SH-SY5Y (cell line): ENCODE measurements around the gene CCDC136.

Experiments
- GATA2 ChIP-seq: IDR thresholded peaks from 2 replicates; pipeline ENCODE4 v1.6.1; 2011; ENCODE audit warnings: mild to moderate bottlenecking, low read depth, low read length
- GATA3 ChIP-seq: IDR thresholded peaks from 2 replicates; pipeline ENCODE4 v1.6.1; 2011; ENCODE audit warnings: low read depth, mild to moderate bottlenecking, low read length, moderate library complexity

Gene CCDC136

DNA sequence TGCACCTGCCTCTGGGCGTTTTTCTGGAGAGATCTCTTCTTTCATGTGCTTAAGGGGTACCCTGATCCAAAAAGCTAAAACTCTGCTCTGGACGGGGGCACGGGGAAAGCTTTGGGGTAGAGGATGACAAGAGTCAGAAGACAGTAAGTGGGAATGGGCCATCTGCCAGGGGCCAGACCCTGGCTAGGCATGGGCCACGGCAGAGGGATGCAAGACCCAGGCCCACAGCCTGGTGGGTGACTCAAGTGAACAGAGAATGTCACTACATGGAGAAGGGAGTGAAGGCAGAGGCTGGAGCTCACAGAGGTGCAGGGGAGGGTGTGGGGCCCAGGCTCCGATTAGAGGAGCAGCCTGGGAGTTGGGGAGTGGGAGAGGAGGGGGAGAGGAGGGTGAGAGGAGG, 53.7 kb downstream of the CCDC136 start:
- no peak for TF ChIP-seq GATA3
- no peak for TF ChIP-seq GATA2

DNA sequence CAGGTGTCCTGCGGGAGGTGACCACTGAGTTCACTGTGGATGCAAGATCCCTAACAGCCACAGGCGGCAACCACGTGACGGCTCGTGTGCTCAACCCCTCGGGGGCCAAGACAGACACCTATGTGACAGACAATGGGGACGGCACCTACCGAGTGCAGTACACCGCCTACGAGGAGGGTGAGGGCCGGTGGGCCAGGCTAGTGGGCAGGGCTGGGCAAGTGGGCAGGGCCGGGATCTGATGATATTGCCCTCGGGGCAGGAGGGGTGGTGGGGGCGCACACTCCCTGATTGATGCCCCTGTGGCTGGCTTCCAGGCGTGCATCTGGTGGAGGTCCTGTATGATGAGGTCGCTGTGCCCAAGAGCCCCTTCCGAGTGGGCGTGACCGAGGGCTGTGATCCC, 54.2 kb downstream of the CCDC136 start:
- TF ChIP-seq GATA3 = no peak
- no peak for TF ChIP-seq GATA2

DNA sequence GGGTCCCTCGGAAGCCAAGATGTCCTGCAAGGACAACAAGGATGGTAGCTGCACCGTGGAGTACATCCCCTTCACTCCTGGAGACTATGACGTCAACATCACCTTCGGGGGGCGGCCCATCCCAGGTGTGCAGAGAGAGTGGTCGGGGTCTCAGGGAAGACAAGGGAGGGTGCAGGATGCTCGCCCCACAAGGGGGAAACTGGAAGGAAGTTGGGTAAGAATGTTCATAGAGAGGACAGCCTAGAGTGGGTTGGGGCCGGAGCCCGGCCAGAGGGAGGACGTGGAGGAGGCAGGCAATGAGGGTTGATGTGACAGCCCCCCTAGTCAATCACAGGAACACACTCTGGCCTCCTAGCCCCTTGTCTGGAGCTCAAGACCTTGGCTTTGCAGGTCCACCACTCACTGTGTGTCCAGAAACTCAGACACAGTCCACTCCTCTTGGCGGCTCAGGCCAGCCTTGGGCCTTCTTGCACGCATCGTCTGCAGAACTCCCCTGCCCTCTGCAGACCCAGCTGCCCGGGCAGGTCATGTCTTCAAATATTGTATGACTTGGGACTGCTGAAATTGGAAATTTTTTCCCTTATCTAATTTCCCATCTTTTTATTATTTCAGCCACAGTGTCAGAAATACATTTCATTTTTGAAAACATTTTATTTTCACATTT, 55.1 kb downstream of the CCDC136 start:
- no peak for TF ChIP-seq GATA3
- no peak for TF ChIP-seq GATA2

DNA sequence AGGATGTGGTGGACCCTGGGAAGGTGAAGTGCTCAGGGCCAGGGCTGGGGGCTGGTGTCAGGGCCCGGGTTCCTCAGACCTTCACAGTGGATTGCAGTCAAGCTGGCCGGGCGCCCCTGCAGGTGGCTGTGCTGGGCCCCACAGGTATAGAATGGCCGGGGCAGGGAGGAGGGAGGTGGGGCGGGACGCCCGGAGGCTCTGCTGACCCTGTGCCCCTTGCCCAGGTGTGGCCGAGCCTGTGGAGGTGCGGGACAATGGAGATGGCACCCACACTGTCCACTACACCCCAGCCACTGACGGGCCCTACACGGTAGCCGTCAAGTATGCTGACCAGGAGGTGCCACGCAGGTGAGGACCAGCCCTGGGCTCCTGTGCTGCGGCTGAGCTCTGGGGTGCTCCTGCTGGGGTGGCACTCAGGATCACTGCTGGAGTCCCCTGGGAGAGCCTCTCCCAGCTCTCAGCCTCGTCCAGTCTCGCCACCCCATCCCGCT, 56.0 kb downstream of the CCDC136 start:
- TF ChIP-seq GATA3 (no peak), GATA2 (no peak)

DNA sequence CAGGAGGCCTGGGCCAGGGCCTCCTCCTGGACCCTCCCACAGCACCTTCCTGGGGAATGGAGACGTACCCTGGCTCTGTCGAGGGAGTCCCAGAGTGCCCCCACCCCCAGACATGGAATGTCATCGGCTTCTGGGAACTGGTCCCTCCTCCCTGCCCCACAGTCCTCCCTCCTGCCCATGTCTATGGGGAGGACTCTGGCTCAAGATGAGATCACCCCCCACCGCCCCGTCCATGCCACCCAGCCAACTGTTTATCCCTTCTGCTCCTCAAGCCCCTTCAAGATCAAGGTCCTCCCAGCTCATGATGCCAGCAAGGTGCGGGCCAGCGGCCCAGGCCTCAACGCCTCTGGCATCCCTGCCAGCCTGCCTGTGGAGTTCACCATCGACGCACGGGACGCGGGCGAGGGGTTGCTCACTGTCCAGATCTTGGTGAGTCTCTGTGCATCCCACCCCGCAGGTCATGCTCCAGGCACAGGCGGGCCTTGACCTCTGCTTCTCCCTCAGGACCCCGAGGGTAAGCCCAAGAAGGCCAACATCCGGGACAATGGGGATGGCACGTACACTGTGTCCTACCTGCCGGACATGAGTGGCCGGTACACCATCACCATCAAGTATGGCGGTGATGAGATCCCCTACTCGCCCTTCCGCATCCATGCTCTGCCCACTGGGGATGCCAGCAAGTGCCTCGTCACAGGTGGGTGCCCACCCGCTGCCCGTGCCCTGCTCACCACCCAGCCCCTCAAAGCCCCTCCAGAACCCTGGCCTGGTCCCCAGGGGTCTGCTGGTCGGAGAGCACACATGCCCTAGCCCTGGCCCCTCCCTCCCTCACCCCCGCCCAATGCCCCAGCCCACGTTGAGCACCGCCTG, 56.8 kb downstream of the CCDC136 start:
- TF ChIP-seq GATA2 = no peak

DNA sequence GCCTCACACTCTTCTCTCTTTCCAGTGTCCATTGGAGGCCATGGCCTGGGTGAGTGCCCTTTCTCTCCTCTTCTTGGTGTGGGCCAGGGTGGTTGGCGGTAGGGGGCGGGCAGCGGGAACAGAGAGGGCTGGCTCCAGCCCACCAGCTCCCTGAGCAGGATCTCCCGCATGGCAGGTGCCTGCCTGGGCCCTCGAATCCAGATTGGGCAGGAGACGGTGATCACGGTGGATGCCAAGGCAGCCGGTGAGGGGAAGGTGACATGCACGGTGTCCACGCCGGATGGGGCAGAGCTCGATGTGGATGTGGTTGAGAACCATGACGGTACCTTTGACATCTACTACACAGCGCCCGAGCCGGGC, 57.4 kb downstream of the CCDC136 start:
- no peak for TF ChIP-seq GATA3

DNA sequence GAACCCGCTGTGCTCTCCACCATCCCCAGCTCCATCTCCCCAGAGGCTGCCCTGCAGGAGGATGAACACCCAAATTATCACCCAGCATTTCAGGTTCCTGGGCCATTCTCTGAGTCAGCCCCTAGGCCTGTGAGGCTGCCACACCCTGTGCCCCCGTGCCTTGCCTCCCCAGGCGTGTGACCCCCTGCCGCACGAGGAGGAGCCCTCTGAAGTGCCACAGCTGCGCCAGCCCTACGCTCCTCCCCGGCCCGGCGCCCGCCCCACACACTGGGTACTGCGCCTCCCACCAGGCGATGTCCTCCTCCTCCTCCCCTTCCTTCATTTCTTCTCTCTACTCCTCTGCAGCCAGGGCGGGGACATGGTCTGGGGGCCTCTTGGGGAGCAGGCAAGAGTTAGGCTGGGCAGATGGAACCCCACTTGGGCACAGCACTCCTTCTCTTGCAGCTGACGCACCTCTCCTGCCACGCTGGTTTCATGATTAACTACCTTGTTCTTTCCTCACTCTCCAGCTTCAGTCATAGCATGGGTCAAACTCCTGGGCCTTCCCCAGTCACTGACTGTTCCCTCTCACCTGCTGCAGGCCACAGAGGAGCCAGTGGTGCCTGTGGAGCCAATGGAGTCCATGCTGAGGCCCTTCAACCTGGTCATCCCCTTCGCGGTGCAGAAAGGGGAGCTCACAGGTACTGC, 58.2 kb downstream of the CCDC136 start:
- no peak for TF ChIP-seq GATA3
- no peak for TF ChIP-seq GATA2

DNA sequence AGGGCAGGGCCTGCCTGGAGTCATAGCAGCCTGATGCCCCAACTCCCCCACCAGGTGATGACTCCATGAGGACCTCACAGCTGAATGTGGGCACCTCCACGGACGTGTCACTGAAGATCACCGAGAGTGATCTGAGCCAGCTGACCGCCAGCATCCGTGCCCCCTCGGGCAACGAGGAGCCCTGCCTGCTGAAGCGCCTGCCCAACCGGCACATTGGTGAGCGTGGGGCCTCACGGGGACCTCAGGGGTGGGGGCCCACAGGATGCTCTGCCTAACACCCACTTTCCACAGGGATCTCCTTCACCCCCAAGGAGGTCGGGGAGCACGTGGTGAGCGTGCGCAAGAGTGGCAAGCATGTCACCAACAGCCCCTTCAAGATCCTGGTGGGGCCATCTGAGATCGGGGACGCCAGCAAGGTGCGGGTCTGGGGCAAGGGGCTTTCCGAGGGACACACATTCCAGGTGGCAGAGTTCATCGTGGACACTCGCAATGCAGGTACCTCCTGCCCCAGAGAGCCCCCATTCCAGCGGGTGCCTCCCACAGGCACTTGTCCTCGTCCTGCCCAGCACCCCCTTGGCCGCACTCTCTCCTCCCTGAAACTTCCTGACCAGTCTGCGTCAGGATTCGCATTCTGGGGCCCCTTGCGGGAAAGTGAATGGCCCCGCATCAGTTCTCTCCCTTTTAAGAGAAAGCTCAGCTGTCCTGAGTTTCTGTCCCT, 60.9 kb downstream of the CCDC136 start:
- TF ChIP-seq GATA2 (no peak), GATA3 (no peak)

DNA sequence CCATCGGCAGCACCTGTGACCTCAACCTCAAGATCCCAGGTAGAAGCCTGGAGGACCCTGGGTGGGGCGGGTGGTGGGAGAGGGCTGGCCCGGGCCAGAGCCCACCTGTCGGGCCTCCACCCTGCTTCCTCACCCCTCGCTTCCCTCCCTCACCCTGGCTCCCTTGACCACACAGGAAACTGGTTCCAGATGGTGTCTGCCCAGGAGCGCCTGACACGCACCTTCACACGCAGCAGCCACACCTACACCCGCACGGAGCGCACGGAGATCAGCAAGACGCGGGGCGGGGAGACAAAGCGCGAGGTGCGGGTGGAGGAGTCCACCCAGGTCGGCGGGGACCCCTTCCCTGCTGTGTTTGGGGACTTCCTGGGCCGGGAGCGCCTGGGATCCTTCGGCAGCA, 62.0 kb downstream of the CCDC136 start:
- TF ChIP-seq GATA2 (no peak), GATA3 (no peak)

DNA sequence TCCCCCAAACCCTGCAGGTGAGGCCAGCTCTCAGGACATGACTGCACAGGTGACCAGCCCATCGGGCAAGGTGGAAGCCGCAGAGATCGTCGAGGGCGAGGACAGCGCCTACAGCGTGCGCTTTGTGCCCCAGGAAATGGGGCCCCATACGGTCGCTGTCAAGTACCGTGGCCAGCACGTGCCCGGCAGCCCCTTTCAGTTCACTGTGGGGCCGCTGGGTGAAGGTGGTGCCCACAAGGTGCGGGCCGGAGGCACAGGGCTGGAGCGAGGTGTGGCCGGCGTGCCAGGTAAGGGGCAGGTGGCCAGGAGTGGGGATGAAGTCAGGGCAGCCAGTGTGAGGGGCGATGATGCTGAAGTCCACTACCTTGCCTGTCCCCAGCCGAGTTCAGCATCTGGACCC, 62.6 kb downstream of the CCDC136 start:
- no peak for TF ChIP-seq GATA3

DNA sequence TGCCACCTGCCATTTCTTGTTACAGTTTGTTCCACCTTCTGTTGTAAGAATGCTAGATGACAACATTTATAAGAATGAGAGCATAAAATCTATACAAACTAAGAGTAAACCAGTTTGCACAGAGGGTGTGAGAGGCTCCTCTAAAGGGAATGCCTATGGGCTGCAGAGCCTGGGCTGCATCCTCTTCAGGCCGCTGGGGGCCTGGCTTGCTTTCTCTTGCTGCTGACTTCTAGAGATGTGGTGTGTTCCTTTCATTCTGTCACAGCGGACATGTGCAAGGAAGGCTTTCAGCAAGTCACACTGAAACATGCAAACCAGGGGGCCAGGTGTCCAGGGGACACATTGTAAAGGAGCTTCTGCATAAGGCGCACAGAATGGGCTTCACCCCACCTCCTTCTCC, 63.8 kb downstream of the CCDC136 start:
- TF ChIP-seq GATA2 (no peak), GATA3 (no peak)

DNA sequence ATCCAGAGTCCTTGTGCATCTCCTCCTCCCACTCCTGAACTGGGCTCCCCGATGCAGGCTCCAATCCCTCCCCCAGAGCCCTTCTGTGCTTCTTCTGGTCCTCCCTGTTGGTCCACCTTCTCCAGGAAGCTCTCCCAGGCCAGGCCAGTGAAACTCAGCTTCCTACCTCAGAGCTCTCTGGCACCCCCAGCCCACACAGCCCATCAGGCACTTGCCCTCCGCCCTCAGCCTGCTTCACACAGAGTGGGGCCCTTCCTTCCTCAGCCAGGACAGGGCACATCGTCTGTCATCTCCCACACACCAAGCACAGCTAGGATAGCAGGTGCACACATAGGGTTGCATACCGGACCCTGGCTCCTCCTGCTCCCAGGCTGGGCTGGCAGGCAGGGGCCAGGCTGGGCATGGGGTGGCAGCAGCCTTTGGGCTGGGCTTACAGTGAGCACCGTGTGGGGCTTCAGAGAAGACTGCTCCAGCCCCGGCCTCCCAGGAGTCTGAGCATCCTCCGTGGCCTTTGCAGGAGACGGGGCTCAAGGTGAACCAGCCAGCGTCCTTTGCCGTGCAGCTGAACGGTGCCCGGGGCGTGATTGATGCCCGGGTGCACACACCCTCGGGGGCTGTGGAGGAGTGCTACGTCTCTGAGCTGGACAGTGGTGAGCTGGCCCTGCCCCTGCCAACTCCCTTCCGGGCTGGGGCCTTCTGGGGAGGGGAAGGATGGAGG, 64.4 kb downstream of the CCDC136 start:
- TF ChIP-seq GATA2 = no peak
- no peak for TF ChIP-seq GATA3

DNA sequence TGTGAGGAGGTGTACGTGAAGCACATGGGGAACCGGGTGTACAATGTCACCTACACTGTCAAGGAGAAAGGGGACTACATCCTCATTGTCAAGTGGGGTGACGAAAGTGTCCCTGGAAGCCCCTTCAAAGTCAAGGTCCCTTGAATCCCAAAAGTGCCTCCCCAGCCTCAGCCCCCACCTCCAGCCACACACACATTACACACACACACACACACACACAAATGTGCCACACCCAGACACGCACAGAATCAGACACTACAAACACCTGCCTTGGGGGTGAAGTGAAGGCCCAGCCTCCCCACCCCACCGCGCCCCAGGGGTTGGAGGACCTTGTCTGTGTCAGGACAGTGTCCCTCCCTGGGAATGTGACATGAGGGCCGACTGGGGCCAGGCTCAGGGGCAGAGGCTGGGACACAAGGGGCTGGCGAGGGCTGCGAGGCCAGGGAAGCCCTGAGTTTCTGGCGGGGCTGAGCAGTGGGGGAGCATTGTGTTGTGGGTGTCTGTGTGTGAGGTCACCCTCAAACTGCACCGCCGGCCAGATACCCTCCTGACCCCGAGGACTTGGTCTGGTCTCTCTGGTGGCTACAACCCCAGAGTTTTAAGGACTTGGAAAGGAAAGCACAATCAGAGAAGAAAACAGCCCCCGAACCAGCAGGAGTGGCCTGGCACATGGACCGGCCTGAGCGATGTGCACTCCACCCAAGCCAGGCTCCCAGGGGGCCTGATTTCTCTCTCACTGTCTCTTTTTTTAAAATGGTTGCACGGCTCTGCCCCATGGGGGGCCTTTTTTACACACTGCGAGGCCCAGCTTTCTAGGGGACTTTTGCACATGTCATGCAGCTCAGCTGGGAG, 66.8 kb downstream of the CCDC136 start:
- no peak for TF ChIP-seq GATA3
- no peak for TF ChIP-seq GATA2
